Prostate gland (tissue), 2 donors: ENCODE results near the gene THBS2. TPM values are rescaled to one million over a fixed set of nuclear protein-coding genes. Genes with fewer than 3 reads are reported as not detected.

Experiments used
- DNase-seq: peaks from one replicate; pipeline ENCODE4 v3.0.0-alpha.2; 2019; ENCODE audit warnings: low spot score
- H3K27ac ChIP-seq, 2 donors: fragments of 200-600 bp; sonication (generic); 2 replicates each; pipeline ENCODE4 v1.5.1; 2017 to 2019
- H3K27me3 ChIP-seq: fragments of 200-600 bp; sonication (generic); replicated peaks from 2 replicates; pipeline ENCODE4 v1.5.1; 2019; ENCODE audit not compliant: insufficient read depth
- H3K36me3 ChIP-seq, 2 donors: fragments of 200-600 bp; sonication (generic); 1 replicate in 1 of 2; 2 replicates in 1 of 2; pipeline versions ENCODE4 v1.5.1 to v1.8.1; 2017 to 2019
- H3K4me1 ChIP-seq: fragments of 200-600 bp; sonication (generic); replicated peaks from 2 replicates; pipeline ENCODE4 v1.5.1; 2019
- H3K4me3 ChIP-seq, 2 donors: fragments of 200-600 bp; sonication (generic); 2 replicates each; pipeline ENCODE4 v1.5.1; 2017 to 2019
- H3K9me3 ChIP-seq: fragments of 200-600 bp; sonication (generic); 2 replicates; pipeline ENCODE4 v1.5.1; 2017
- CTCF ChIP-seq, 4 experiments: fragments of 200-600 bp in 2 of 4; fragments of 450-650 bp in 2 of 4; sonication (generic) in 2 of 4; IDR thresholded peaks; 1 replicate in 3 of 4; 2 replicates in 1 of 4; pipeline ENCODE4 v1.5.1; 2016 to 2019; ENCODE audit warnings: antibody characterized with exemption in 4 of 4, mild to moderate bottlenecking in 2 of 4, moderate library complexity in 2 of 4
- POLR2A ChIP-seq: fragments of 450-650 bp; IDR thresholded peaks from one replicate; pipeline ENCODE4 v1.6.1; 2016; ENCODE audit warnings: antibody characterized with exemption, mild to moderate bottlenecking
- POLR2AphosphoS5 ChIP-seq: sonication (generic); formaldehyde crosslinking; IDR thresholded peaks from one replicate; pipeline ENCODE4 v1.6.1; 2017; ENCODE audit warnings: antibody characterized with exemption
- WGBS: methylation state at CpG from one replicate; pipeline ENCODE4 v1.1.5; 2018; 5-methylcytosine and 5-hydroxymethylcytosine counted together
- intact Hi-C: fragments of 100-400 bp; cut with DNase I; formaldehyde crosslinking; loops from one replicate; pipeline ENCODE4 v1.14.2; 2022
- total RNA-seq, 2 donors: library from RNA; depleted of rRNA; stranded (reverse); fragments of >200 nt; gene quantifications; one replicate each; pipeline ENCODE4 v1.1.0, GENCODE V29; 2016

Gene THBS2
- total RNA-seq, 2 donors from 2014 or later, result 3.3 to 10.9 TPM

- no peak for DNase-seq
- H3K36me3 ChIP-seq, result no peaks in the 10 kb centered on the region
- no peak for TF ChIP-seq POLR2A
- TF ChIP-seq CTCF (IDR thresholded peaks at IDR 0.05), result no peak
- TF ChIP-seq POLR2AphosphoS5, result no peak
- no peaks in the 10 kb centered on the region for H3K9me3 ChIP-seq
- no peak overlapping the region for H3K4me3 ChIP-seq
- WGBS, result 58% methylated on average over 3 of the region's 6 CpGs
- no peaks in the 10 kb centered on the region for H3K27me3 ChIP-seq
- H3K4me1 ChIP-seq, result no peaks in the 10 kb centered on the region
- intact Hi-C loops, result no loop called here
- no peak overlapping the region for H3K27ac ChIP-seq
Observed at GRCh38 chr6:169287675-169288074, 34.0 kb upstream of the THBS2 start.

DNA sequence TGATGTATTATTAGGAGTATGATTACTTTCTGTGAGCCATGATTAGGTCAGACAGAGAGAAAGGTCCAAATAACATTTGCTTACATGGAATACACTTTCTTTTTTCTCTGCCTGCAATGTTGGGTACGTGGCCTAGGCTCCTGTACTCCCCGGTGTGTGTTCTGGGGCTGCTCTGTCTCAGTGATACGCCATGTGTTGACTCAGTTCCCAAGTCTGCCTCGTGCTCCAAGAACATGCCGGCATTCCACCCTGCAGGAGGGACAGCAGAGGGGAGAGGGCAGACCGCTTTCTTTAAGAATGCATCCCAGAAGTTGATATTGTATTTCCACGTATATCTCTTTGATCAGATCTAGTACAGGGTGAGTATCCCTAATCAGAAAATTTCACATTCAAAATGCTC is 33.3 kb upstream of the THBS2 start:
- Histone ChIP-seq H3K4me3 (no peak overlapping the region), H3K9me3 (no peaks in the 10 kb centered on the region), H3K4me1 (no peaks in the 10 kb centered on the region), H3K27ac (no peak overlapping the region), H3K36me3 (no peaks in the 10 kb centered on the region), H3K27me3 (no peaks in the 10 kb centered on the region)
- intact Hi-C loops, result no loop called here
- WGBS, result 91% methylated on average over 7 of the region's 7 CpGs
- DNase-seq, result no peak
- TF ChIP-seq CTCF (IDR thresholded peaks at IDR 0.05) (no peak), POLR2A (no peak), POLR2AphosphoS5 (no peak)

DNA sequence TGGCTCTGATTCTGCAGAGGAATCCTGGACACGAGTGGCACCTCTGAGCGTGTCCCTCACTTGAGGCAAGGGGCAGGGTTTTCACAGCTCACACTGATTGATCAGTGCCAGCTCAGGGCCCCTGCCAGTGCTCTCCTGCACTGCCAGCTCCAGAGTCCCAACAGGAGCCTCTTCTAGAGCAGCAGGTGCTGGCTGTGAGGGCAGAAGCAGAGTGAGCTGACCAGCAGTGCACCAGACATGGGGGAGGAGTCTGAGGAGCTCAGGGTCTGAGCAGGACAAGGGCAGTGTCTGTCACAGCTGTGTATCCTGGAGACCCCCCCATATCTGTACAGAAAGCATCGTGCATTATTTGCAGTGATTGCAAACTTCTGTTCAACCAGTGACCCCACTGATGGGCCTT is 31.5 kb upstream of the THBS2 start:
- DNase-seq, result no peak
- intact Hi-C loops, result no loop called here
- Histone ChIP-seq H3K4me1 (no peaks in the 10 kb centered on the region), H3K9me3 (no peaks in the 10 kb centered on the region), H3K36me3 (no peaks in the 10 kb centered on the region), H3K4me3 (no peak overlapping the region), H3K27ac (no peak overlapping the region), H3K27me3 (no peaks in the 10 kb centered on the region)
- no peak for TF ChIP-seq POLR2A
- no peak for TF ChIP-seq POLR2AphosphoS5
- no peak for TF ChIP-seq CTCF (IDR thresholded peaks at IDR 0.05)
- WGBS, result 87% methylated on average over 3 of the region's 3 CpGs

- Histone ChIP-seq H3K27ac (no peak overlapping the region), H3K36me3 (no peaks in the 10 kb centered on the region), H3K9me3 (no peaks in the 10 kb centered on the region), H3K4me3 (no peak overlapping the region), H3K27me3 (no peaks in the 10 kb centered on the region), H3K4me1 (no peaks in the 10 kb centered on the region)
- WGBS, result 92% methylated on average over 1 of the region's 1 CpG
- no peak for TF ChIP-seq CTCF (IDR thresholded peaks at IDR 0.05)
- DNase-seq, result no peak
- intact Hi-C loops, result no loop called here
Observed at GRCh38 chr6:169283924-169284323, 30.3 kb upstream of the THBS2 start.

DNA sequence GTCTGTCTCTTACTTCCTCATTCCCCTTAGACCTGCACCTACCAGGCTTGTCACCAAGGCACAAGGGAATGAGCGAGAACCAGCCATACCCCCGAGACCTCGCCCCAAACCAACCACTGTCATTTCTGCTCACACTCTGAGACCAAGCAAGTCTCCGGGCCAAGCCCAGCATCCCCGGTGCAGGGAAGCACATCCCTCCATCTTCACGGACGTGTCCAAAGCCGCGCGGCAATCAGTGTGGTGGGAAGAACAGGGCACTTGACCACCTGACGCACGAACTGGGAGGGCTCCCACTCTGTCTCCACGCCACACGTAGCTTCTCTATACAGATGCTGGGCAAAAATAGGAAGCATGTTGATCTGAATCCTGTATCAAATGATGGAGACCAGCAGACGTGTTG is 28.4 kb upstream of the THBS2 start:
- H3K27ac ChIP-seq, result no peak overlapping the region
- DNase-seq, result no peak
- no peaks in the 10 kb centered on the region for H3K27me3 ChIP-seq
- no peaks in the 10 kb centered on the region for H3K9me3 ChIP-seq
- intact Hi-C loops, result no loop called here
- H3K4me1 ChIP-seq, result no peaks in the 10 kb centered on the region
- 96% methylated on average over 15 of the region's 15 CpGs for WGBS
- H3K4me3 ChIP-seq, result no peak overlapping the region
- H3K36me3 ChIP-seq, result no peaks in the 10 kb centered on the region
- TF ChIP-seq CTCF (IDR thresholded peaks at IDR 0.05) (no peak), POLR2A (no peak), POLR2AphosphoS5 (no peak)
